Measurements from ENCODE around the gene ATG101.

ATG101 gene

GRCh38 chr12:52059582-52060497 lies 9.9 kb upstream of the ATG101 start:
- no peak for TF ChIP-seq CTCF (IDR thresholded peaks at IDR 0.05)
- H3K4me3 ChIP-seq, result no peak overlapping the region
- peak overlapping the region in 1 of 2 donors; percentile 5 for H3K27ac ChIP-seq
- no peak for DNase-seq (ENCODE audit: low spot score)

GRCh38 chr12:52060498-52061177 lies 9.1 kb upstream of the ATG101 start:
- peak overlapping the region in 1 of 2 donors; percentile 5 for H3K27ac ChIP-seq
- no peak for TF ChIP-seq CTCF (IDR thresholded peaks at IDR 0.05)

GRCh38 chr12:52061470-52062166 lies 8.2 kb upstream of the ATG101 start:
- Histone ChIP-seq H3K27ac (peak overlapping the region in 1 of 2 donors; percentile 86), H3K4me3 (no peak overlapping the region)
- no peak for TF ChIP-seq CTCF (IDR thresholded peaks at IDR 0.05)
- DNase-seq (ENCODE audit: low spot score), result no peak

More at GRCh38 chr12:52060498-52061177, 9.1 kb upstream of the ATG101 start:
- DNase-seq (ENCODE audit: low spot score), result peak; percentile 91
- H3K4me3 ChIP-seq, result no peak overlapping the region

- H3K27ac ChIP-seq, result peak overlapping the region; percentile 71 to 86
- no peak for TF ChIP-seq CTCF (IDR thresholded peaks at IDR 0.05)
- H3K4me3 ChIP-seq, result no peak overlapping the region
- DNase-seq (ENCODE audit: low spot score), result peak; percentile 82
Measured at GRCh38 chr12:52062167-52063081, 7.4 kb upstream of the ATG101 start.

- Histone ChIP-seq H3K27ac (peak overlapping the region; percentile 71 to 86), H3K4me3 (peak overlapping the region; percentile 27)
- no peak for TF ChIP-seq CTCF (IDR thresholded peaks at IDR 0.05)
- DNase-seq (ENCODE audit: low spot score), result peak; percentile 83
Measured at GRCh38 chr12:52063082-52063924, 6.5 kb upstream of the ATG101 start.
